Measurements from ENCODE around the gene STK31.
"Not testable (repeated sequence)": the region's sequence is repeated elsewhere in the genome, so short reads cannot be mapped to it uniquely, and the experiment has no call there.

STK31 gene

GRCh38 chr7:23811540-23811939 lies 101.5 kb downstream of the STK31 start:
- DNase-seq, result no peak

- DNase-seq, result not testable (repeated sequence)
Measured at GRCh38 chr7:23828125-23828524, 118.1 kb downstream of the STK31 start.

GRCh38 chr7:23832733-23833132 lies 122.7 kb downstream of the STK31 start:
- not testable (repeated sequence) for DNase-seq

GRCh38 chr7:23833405-23833804 lies 123.4 kb downstream of the STK31 start:
- no peak for DNase-seq

GRCh38 chr7:23844837-23845236 lies 134.8 kb downstream of the STK31 start:
- DNase-seq, result not testable (repeated sequence)

GRCh38 chr7:23852135-23852534 lies 142.1 kb downstream of the STK31 start:
- no peak for DNase-seq

- DNase-seq, result no peak
Measured at GRCh38 chr7:23852988-23853387, 143.0 kb downstream of the STK31 start.

GRCh38 chr7:23863209-23863787 lies 153.3 kb downstream of the STK31 start:
- peak; percentile 38 for DNase-seq

GRCh38 chr7:23864973-23865372 lies 155.0 kb downstream of the STK31 start:
- DNase-seq, result no peak

- DNase-seq, result no peak
Measured at GRCh38 chr7:23873306-23873705, 163.3 kb downstream of the STK31 start.

GRCh38 chr7:23876526-23876925 lies 166.5 kb downstream of the STK31 start:
- DNase-seq, result not testable (repeated sequence)
